H1 (cell line): ENCODE results near the gene NR1D2. TPM values are rescaled to one million over a fixed set of nuclear protein-coding genes. Genes with fewer than 3 reads are reported as not detected.

Experiments used
- CREB1 ChIP-seq: IDR thresholded peaks from 2 replicates; pipeline ENCODE4 v1.6.1; 2012; ENCODE audit warnings: inconsistent platforms
- CTCF ChIP-seq, 3 experiments: IDR thresholded peaks; 1 replicate in 2 of 3; 2 replicates in 1 of 3; pipeline versions ENCODE4 v1.5.1 to v1.6.1; 2011; ENCODE audit warnings: low read length in 3 of 3, mild to moderate bottlenecking in 3 of 3, inconsistent platforms in 2 of 3, low read depth in 1 of 3, moderate library complexity in 1 of 3; ENCODE audit not compliant: insufficient read depth in 1 of 3; ENCODE audit errors: control extremely low read depth in 1 of 3
- FOSL1 ChIP-seq: IDR thresholded peaks from 2 replicates; pipeline ENCODE4 v1.6.1; 2011; ENCODE audit warnings: mild to moderate bottlenecking, low read depth, low read length, moderate library complexity; ENCODE audit not compliant: insufficient read depth
- HDAC6 ChIP-seq: IDR thresholded peaks from one replicate; pipeline ENCODE4 v1.7.1; 2012; ENCODE audit warnings: low read depth, mild to moderate bottlenecking, inconsistent platforms, low read length, moderate library complexity
- RAD21 ChIP-seq, 2 experiments: IDR thresholded peaks in 1 of 2; conservative IDR thresholded peaks in 1 of 2; 2 replicates each; pipeline ENCODE4 v1.6.1; 2011; ENCODE audit warnings: low read depth in 2 of 2, low read length in 2 of 2, improper control_type of control experiment in 1 of 2, inconsistent platforms in 1 of 2, mild to moderate bottlenecking in 1 of 2, moderate library complexity in 1 of 2
- SIX5 ChIP-seq: IDR thresholded peaks from 2 replicates; pipeline ENCODE4 v1.6.1; 2011; ENCODE audit warnings: mild to moderate bottlenecking, low read depth, low read length
- TBP ChIP-seq: IDR thresholded peaks from 2 replicates; pipeline ENCODE4 v1.6.1; 2011; ENCODE audit warnings: low read depth, low read length, improper control_type of control experiment
- polyA plus RNA-seq, 7 experiments: library from polyadenylated mRNA; depleted of rRNA in 3 of 7; stranded (reverse) in 5 of 7; unstranded in 2 of 7; fragments of >200 nt in 5 of 7; fragments of 200-250 nt in 2 of 7; gene quantifications; 1 replicate in 5 of 7; 2 replicates in 1 of 7; 4 replicates in 1 of 7; pipeline versions ENCODE4 v1.2.1 to v1.2.3, GENCODE V29; 2011 to 2013; ENCODE audit warnings: missing spikeins in 2 of 7, mixed read lengths in 2 of 7
- total RNA-seq: library from RNA; stranded (reverse); fragmentation: NEBNext Ultra II Directional; extraction: Animal tissue kit (Norgen Biotek cat#: 25700); gene quantifications from 2 replicates; pipeline ENCODE4 v1.2.1, GENCODE V29; 2021
- TF ChIP-seq, protein P1 (sequence below): fragments of 300-600 bp; sonication (generic); IDR thresholded peaks from 2 replicates; pipeline ENCODE4 v1.7.1; 2012; ENCODE audit warnings: low read length, moderate library complexity, mild to moderate bottlenecking, inconsistent platforms; ENCODE audit not compliant: insufficient replicate concordance

The NR1D2 gene
- total and polyA plus RNA-seq, 2 of the 8 experiments (the other 6 are each of a cell fraction or from before 2014, with no cell fraction given): 5.9 to 21.7 TPM

GRCh38 chr3:24023197-24023596, 78.1 kb downstream of the NR1D2 start (continued):
- TF ChIP-seq, protein P1, sequence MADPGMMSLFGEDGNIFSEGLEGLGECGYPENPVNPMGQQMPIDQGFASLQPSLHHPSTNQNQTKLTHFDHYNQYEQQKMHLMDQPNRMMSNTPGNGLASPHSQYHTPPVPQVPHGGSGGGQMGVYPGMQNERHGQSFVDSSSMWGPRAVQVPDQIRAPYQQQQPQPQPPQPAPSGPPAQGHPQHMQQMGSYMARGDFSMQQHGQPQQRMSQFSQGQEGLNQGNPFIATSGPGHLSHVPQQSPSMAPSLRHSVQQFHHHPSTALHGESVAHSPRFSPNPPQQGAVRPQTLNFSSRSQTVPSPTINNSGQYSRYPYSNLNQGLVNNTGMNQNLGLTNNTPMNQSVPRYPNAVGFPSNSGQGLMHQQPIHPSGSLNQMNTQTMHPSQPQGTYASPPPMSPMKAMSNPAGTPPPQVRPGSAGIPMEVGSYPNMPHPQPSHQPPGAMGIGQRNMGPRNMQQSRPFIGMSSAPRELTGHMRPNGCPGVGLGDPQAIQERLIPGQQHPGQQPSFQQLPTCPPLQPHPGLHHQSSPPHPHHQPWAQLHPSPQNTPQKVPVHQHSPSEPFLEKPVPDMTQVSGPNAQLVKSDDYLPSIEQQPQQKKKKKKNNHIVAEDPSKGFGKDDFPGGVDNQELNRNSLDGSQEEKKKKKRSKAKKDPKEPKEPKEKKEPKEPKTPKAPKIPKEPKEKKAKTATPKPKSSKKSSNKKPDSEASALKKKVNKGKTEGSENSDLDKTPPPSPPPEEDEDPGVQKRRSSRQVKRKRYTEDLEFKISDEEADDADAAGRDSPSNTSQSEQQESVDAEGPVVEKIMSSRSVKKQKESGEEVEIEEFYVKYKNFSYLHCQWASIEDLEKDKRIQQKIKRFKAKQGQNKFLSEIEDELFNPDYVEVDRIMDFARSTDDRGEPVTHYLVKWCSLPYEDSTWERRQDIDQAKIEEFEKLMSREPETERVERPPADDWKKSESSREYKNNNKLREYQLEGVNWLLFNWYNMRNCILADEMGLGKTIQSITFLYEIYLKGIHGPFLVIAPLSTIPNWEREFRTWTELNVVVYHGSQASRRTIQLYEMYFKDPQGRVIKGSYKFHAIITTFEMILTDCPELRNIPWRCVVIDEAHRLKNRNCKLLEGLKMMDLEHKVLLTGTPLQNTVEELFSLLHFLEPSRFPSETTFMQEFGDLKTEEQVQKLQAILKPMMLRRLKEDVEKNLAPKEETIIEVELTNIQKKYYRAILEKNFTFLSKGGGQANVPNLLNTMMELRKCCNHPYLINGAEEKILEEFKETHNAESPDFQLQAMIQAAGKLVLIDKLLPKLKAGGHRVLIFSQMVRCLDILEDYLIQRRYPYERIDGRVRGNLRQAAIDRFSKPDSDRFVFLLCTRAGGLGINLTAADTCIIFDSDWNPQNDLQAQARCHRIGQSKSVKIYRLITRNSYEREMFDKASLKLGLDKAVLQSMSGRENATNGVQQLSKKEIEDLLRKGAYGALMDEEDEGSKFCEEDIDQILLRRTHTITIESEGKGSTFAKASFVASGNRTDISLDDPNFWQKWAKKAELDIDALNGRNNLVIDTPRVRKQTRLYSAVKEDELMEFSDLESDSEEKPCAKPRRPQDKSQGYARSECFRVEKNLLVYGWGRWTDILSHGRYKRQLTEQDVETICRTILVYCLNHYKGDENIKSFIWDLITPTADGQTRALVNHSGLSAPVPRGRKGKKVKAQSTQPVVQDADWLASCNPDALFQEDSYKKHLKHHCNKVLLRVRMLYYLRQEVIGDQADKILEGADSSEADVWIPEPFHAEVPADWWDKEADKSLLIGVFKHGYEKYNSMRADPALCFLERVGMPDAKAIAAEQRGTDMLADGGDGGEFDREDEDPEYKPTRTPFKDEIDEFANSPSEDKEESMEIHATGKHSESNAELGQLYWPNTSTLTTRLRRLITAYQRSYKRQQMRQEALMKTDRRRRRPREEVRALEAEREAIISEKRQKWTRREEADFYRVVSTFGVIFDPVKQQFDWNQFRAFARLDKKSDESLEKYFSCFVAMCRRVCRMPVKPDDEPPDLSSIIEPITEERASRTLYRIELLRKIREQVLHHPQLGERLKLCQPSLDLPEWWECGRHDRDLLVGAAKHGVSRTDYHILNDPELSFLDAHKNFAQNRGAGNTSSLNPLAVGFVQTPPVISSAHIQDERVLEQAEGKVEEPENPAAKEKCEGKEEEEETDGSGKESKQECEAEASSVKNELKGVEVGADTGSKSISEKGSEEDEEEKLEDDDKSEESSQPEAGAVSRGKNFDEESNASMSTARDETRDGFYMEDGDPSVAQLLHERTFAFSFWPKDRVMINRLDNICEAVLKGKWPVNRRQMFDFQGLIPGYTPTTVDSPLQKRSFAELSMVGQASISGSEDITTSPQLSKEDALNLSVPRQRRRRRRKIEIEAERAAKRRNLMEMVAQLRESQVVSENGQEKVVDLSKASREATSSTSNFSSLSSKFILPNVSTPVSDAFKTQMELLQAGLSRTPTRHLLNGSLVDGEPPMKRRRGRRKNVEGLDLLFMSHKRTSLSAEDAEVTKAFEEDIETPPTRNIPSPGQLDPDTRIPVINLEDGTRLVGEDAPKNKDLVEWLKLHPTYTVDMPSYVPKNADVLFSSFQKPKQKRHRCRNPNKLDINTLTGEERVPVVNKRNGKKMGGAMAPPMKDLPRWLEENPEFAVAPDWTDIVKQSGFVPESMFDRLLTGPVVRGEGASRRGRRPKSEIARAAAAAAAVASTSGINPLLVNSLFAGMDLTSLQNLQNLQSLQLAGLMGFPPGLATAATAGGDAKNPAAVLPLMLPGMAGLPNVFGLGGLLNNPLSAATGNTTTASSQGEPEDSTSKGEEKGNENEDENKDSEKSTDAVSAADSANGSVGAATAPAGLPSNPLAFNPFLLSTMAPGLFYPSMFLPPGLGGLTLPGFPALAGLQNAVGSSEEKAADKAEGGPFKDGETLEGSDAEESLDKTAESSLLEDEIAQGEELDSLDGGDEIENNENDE: no peak
- no peak for TF ChIP-seq FOSL1
- no peak for TF ChIP-seq HDAC6
- TF ChIP-seq TBP: no peak
- no peak for TF ChIP-seq RAD21 (IDR thresholded peaks at IDR 0.05 in 1 of 2, conservative IDR thresholded peaks at IDR 0.05 in 1 of 2; ENCODE audit: low read depth in 2 of 2, low read length in 2 of 2)
- TF ChIP-seq CTCF (IDR thresholded peaks at IDR 0.05; ENCODE audit: control extremely low read depth in 1 of 3, insufficient read depth in 1 of 3, low read depth in 1 of 3, low read length in 3 of 3): no peak
- no peak for TF ChIP-seq CREB1
- TF ChIP-seq SIX5: no peak
- TF ChIP-seq, all 59 proteins: peak for 0
